T47D (cell line): ENCODE data around the gene OCSTAMP.

ENCODE experiments used
- DNase-seq, 2 experiments: peaks; one replicate each; pipeline versions ENCODE4 v3.0.0 to v3.0.0-alpha.2; 2011 to 2012; ENCODE audit warnings: low read depth in 1 of 2, low spot score in 1 of 2
- JUND ChIP-seq: IDR thresholded peaks from 2 replicates; pipeline ENCODE4 v1.6.1; 2012; ENCODE audit warnings: low read depth
- in situ Hi-C: cut with HindIII; loops from 2 replicates; pipeline ENCODE4 v1.10.0; 2016; ENCODE audit warnings: low sequenced_read_pairs, low pct_unique_long_range_greater_than_20kb

The OCSTAMP gene

DNA sequence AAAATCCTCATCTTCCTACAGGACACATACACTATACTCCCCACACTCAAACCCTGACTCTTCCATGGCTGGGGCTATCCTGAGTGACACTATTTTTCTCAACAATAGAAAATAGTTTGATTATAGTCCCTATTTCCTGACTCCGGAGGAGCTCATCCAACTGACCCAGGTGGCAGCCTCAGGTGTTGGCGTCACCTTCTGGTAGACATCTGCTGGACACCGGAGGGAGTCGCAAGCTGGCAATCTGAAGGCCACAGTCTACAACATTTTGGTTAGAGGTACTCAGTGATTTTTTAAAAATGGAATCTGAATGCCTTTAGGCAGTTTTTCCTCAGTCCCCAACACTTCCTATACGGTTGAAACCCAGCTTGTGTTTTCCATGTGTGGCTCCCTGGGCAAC is 32.2 kb upstream of the OCSTAMP start:
- in situ Hi-C loops: no loop called here
- TF ChIP-seq JUND: no peak
- DNase-seq: peak in 1 of 2 experiments; percentile 36

DNA sequence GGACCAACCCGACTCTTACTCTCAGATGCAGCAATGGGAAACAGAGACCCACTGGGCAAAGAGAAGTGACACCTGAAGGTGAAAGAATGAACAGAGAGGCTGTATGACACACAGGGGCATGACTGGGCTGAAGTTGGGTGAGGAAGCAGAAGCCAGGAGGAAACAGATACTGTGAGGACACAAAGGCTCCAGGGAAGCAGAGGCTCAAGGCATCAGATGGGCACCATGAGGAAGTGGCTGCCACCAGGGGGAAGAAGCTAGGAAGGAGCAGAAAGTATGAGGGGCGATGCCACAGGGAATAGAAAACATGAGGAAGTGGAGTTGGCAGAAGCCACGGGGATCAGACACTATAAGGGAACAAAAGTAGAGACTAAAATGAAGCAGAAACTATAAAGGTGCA is 30.9 kb upstream of the OCSTAMP start:
- no peak for TF ChIP-seq JUND
- no peak for DNase-seq
- in situ Hi-C loops: no loop called here

DNA sequence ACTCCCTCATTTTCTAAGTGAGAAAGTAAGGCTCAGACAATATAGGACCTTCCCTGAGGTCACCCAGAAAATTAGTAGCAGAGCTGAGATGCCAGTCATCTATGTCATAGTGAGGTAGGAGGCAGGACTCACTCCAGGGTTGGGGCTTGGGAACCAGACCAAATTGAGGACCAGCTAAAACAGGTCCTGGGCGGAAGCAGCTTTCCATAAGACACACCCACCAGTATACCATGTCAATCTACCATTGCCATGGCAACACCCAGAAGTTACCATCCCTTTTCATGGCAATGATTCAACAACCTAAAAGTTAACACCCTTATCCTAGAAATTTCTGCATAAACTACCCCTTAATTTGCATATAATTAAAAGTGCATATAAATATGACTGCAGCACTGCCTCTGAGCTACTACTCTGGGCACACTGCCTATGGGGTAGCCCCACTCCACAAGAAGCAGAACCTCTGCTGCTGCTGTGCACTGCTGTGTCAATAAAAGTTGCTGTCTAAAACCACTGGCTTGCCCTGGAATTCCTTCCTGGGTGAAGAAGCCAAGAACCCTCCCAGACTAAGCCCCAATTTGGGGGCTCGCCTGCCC is 30.3 kb upstream of the OCSTAMP start:
- no peak for DNase-seq
- in situ Hi-C loops: no loop called here
- no peak for TF ChIP-seq JUND

DNA sequence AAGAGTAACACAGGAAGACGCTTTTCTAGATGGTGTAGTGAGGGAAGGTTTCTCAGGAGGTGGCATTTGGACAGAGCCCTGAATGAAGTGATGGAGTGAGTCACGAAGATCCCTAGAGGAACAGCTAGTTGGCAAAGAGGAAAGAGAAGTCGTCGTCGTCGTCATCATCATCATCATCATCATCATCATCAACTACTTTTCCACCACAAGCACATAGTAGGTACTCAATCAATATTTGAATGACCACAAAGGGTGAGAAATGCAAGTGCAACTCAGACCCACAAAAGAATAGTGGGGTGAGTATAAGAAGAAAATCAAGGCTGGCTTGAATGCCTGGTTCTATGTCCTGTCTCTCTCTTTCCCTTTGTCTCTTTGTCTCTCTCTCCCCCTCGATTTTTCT is 28.3 kb upstream of the OCSTAMP start:
- no peak for DNase-seq
- in situ Hi-C loops: no loop called here
- TF ChIP-seq JUND: no peak

DNA sequence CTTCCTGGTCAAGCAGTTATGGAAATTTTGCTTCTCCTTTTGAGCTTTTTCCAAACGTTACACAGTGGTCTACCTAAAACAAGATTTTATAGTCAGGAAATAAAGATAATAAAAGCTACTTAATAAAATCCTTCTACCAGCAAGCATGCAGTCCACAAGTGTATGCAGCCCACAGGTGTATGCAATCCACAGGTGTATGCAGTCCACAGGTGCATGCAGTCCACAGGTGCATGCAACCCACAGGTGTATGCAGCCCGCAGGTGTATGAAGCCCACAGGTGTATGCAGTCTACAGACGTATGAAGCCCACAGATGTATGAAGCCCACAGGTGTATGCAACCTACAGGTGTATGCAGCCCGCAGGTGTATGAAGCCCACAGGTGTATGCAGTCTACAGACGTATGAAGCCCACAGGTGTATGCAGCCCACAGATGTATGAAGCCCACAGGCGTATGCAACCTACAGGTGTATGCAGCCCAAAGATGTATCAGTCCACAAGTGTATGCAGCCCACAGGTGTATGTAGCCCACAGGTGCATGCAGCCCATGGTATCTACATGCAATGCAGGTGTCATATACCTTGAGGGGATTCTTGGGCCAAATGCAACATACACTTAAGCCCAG is 26.4 kb upstream of the OCSTAMP start:
- in situ Hi-C loops: no loop called here
- DNase-seq: no peak

DNA sequence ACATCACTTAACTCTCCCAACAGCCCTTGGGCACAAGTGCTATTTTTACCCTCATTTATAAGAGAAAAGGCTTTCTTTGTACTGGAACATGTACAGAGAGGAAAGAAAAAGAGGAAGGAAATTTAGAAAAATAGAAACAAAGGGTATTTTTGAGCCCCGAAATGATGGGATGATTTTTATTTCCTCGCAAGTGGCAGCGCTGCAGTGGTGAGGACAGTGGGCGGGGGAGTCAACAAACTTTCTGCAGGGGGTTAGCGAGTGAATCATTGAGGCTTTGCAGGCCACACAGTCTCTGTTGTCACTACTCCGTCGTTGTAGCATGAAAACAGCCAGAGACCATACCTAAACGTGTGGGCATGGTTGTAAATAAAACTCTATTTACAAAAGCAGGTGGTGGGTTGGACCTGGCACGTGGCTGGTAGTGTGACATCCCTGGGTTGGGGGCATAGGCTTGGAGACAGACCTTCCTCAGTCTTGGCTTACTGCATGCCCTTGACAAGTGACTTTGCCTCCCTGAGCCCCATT is 25.5 kb upstream of the OCSTAMP start:
- no peak for TF ChIP-seq JUND
- in situ Hi-C loops: no loop called here

More for the DNA sequence above, 26.4 kb upstream of the OCSTAMP start:
- TF ChIP-seq JUND: no peak

DNA sequence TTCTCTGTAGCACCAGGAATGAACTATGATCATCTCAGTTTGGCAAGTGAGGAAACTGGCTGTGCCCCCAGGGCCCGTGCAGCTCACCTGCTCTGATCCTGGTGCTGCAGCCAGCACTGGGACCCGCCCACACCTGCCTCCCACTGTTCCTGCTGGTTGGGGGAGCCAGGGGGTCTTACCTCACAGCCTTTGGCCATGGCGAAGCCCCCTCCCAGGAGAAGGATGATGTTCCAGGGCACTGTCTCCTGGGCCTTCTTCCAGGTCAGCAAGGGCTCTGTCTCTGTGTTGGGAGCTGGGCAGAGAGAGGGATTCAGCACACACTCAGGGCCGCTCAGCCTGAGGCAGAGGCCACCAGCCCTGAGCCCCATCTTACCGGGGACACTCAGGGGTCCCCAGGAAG is 24.9 kb upstream of the OCSTAMP start:
- no peak for DNase-seq
- TF ChIP-seq JUND: no peak
- in situ Hi-C loops: no loop called here

More for the DNA sequence above, 25.5 kb upstream of the OCSTAMP start:
- no peak for DNase-seq

DNA sequence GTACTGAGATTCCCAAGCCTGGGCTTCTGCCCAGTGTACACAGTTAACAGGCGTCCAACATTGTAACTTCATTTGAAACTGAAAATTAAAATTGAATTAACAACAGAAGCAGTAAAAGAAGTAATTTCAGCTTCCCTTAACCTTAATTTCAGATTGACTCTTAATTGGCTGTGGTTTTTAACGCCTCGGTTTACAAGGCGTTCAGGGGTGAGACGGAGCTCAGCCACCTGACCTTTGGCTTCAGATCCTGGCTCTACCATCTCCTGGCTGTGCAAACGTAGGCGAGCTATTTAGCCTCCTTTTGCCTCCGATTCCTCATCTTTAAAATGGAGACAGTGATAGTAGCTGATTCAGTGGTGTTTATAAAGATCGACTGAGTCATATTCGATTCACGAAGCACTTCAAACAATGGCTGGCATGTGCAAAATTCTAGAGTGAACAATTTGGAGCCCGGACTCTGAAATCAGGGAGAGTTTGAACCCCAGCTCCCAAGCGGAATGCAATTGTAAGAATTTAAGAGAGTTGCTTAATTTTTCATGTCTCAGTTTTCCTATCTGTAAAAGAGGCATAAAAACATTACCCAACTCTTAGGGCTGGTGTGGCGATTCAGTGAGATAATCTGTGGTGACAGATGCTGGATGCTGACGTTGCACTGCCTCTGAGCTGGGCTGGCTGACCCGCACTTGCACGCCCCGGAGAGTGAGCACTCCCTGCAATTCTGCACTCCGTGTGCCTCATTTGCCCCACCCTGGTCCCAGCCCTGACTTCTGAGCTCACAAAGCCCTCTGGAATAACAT is 23.5 kb upstream of the OCSTAMP start:
- no peak for DNase-seq
- TF ChIP-seq JUND: no peak
- in situ Hi-C loops: no loop called here

DNA sequence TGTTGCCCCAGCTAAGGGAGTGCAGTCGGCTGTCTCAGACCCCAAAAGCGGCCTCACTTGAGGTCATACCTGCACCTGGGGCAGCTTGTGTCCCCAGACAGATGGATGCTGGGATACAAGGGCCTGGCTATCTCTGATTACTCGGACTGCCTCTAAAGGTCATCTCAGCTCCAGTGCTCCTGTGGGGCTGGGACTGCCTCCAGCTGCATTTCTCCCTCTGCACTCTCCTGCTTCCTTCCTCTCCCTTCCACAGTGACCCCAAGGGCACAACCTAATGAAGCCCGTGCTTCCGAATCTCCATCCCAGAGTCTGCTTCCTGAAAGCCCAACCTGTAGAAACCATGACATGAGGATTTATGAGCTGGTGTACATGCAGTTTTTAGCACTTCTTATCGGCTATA is 22.8 kb upstream of the OCSTAMP start:
- TF ChIP-seq JUND: no peak
- in situ Hi-C loops: no loop called here
- no peak for DNase-seq

DNA sequence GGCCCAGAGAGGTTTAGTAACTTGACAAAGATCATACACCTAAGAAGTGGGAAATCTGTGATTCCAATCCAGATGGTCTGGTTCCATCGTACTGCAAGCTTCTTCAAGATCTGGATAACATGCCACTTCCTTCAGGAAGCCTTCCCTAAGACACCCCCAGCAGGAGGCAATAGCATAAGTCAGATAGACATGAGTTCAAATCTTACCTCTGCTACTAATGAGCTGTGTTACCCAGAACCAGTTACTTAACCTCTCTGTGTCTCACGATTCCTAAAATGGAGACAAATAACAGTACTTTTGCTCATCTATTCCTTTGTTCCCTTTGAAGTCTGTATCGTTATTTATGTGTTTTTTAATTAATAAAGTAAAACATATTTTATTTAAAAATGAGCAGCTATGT is 22.3 kb upstream of the OCSTAMP start:
- no peak for DNase-seq
- in situ Hi-C loops: no loop called here
- TF ChIP-seq JUND: no peak

DNA sequence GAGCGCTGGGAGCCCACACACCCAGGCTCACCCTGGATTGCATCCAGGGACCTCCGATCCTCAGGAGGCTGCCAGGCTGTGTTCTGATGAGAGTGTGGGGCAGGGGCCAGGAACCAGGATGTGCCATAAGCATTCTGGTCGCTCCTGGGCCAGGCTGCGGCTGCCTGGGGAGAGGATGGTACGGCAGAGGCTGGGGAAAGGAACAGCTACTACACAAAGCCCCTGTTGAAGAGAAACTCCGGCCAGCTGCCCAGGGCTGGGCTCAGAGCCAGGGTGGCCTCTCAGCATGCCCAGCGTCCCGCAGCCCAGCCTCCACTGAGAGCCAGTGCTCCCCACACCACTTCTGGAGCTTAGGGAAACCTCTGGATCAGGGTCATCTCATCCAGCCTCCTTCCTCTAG is 21.7 kb upstream of the OCSTAMP start:
- TF ChIP-seq JUND: no peak
- DNase-seq: no peak
- in situ Hi-C loops: no loop called here

DNA sequence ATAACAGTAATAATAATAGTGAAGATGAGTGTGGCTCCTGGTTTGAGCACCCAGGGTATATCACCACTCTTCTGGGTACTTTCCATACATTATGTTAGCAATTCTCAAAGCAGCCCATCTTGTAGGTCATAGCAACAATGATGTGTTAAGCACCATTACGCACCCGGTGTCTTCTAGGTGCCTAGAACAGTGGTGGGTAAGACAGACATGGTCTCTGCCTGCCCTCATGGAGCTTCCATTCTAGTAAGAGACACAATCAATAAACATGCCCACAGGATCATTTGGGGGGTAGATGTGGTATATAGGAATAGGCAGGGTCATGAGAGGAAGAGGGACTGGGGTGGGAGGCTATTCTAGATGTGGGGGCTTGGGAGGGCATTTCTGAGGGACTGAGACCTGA is 21.0 kb upstream of the OCSTAMP start:
- no peak for TF ChIP-seq JUND
- in situ Hi-C loops: no loop called here
- no peak for DNase-seq

DNA sequence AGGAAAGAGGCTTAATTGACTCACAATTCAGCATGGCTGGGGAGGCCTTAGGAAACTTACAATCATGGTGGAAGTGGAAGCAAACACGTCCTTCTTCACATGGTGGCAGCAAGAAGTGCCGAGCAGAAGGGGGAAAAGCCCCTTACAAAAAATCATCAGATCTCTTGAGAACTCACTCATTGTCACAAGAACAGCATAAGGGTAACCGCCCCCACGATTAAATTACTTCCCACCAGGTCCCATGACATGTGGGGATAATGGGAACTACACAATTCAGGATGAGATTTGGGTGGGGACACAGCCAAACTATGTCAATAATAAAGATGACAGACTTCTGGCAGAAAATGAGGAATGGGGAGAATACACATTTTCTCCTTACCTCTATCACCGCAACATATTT is 20.5 kb upstream of the OCSTAMP start:
- TF ChIP-seq JUND: no peak
- no peak for DNase-seq
- in situ Hi-C loops: no loop called here
